Activated T-helper 17 cell treated with anti-CD3 and anti-CD28 coated beads, Interleukin-2, amount 50 U/mL, for 72 hours (primary cell): ENCODE measurements around the gene ADCYAP1. TPM values are rescaled to one million over a fixed set of nuclear protein-coding genes. Genes with fewer than 3 reads are reported as not detected.

Experiments
- ATAC-seq: fragments of 150-1000 bp; cut with Tn5 transposase; replicated peaks from 2 replicates; pipeline ENCODE4 v1.10.0; 2021; ENCODE audit warnings: mild to moderate bottlenecking, moderate library complexity
- H3K27ac Mint-ChIP-seq: one replicate; pipeline ENCODE4 v1.8.0; 2022; ENCODE audit warnings: mixed read lengths
- H3K27me3 Mint-ChIP-seq: one replicate; pipeline ENCODE4 v1.8.0; 2022; ENCODE audit warnings: mixed read lengths
- H3K36me3 Mint-ChIP-seq: one replicate; pipeline ENCODE4 v1.8.0; 2022; ENCODE audit warnings: low read depth, mild to moderate bottlenecking, mixed read lengths
- H3K4me1 Mint-ChIP-seq: one replicate; pipeline ENCODE4 v1.8.0; 2022; ENCODE audit warnings: mixed read lengths
- H3K4me3 Mint-ChIP-seq: one replicate; pipeline ENCODE4 v1.8.0; 2022; ENCODE audit warnings: mild to moderate bottlenecking, mixed read lengths
- H3K9me3 Mint-ChIP-seq: one replicate; pipeline ENCODE4 v1.8.0; 2022; ENCODE audit warnings: mixed read lengths
- total RNA-seq, 2 donors: library from RNA; stranded (reverse); gene quantifications; one replicate each; pipeline ENCODE4 v1.2.3, GENCODE V29; 2022

ADCYAP1 gene
- total RNA-seq, 2 donors from 2014 or later: not detected

GRCh38 chr18:933082-933481 is 28.4 kb downstream of the ADCYAP1 start:
- H3K27ac Mint-ChIP-seq: no peak overlapping the region
- H3K27me3 Mint-ChIP-seq: peaks cover 21% of the 10 kb centered on the region
- H3K9me3 Mint-ChIP-seq: no peaks in the 10 kb centered on the region
- no peak overlapping the region for H3K4me3 Mint-ChIP-seq
- H3K4me1 Mint-ChIP-seq: no peaks in the 10 kb centered on the region
- no peaks in the 10 kb centered on the region for H3K36me3 Mint-ChIP-seq
- no peak for ATAC-seq

GRCh38 chr18:934518-935133 is 30.0 kb downstream of the ADCYAP1 start:
- H3K4me3 Mint-ChIP-seq: no peak overlapping the region
- peaks cover 18% of the 10 kb centered on the region for H3K27me3 Mint-ChIP-seq
- H3K36me3 Mint-ChIP-seq: no peaks in the 10 kb centered on the region

GRCh38 chr18:936941-937340 is 32.3 kb downstream of the ADCYAP1 start:
- Mint-ChIP-seq H3K36me3 (no peaks in the 10 kb centered on the region), H3K27me3 (peaks cover 23% of the 10 kb centered on the region), H3K9me3 (no peaks in the 10 kb centered on the region), H3K4me3 (no peak overlapping the region), H3K27ac (no peak overlapping the region), H3K4me1 (no peaks in the 10 kb centered on the region)
- no peak for ATAC-seq

More at GRCh38 chr18:934518-935133, 30.0 kb downstream of the ADCYAP1 start:
- no peak overlapping the region for H3K27ac Mint-ChIP-seq
- no peak for ATAC-seq
- H3K4me1 Mint-ChIP-seq: no peaks in the 10 kb centered on the region
- H3K9me3 Mint-ChIP-seq: no peaks in the 10 kb centered on the region

GRCh38 chr18:939166-939565 is 34.5 kb downstream of the ADCYAP1 start:
- ATAC-seq: no peak
- Mint-ChIP-seq H3K9me3 (no peaks in the 10 kb centered on the region), H3K27ac (no peak overlapping the region), H3K36me3 (no peaks in the 10 kb centered on the region), H3K4me3 (no peak overlapping the region), H3K4me1 (no peaks in the 10 kb centered on the region), H3K27me3 (peaks cover 20% of the 10 kb centered on the region)

GRCh38 chr18:939958-940357 is 35.3 kb downstream of the ADCYAP1 start:
- Mint-ChIP-seq H3K27ac (no peak overlapping the region), H3K36me3 (no peaks in the 10 kb centered on the region), H3K4me1 (no peaks in the 10 kb centered on the region), H3K4me3 (no peak overlapping the region), H3K9me3 (no peaks in the 10 kb centered on the region), H3K27me3 (peaks cover 16% of the 10 kb centered on the region)
- ATAC-seq: no peak

- Mint-ChIP-seq H3K9me3 (no peaks in the 10 kb centered on the region), H3K4me3 (no peak overlapping the region), H3K4me1 (no peaks in the 10 kb centered on the region), H3K27ac (no peak overlapping the region), H3K36me3 (no peaks in the 10 kb centered on the region), H3K27me3 (peaks cover 16% of the 10 kb centered on the region)
- no peak for ATAC-seq
These were observed 36.7 kb downstream of the ADCYAP1 start for GRCh38 chr18:941331-941730.

- peaks cover 15% of the 10 kb centered on the region for H3K27me3 Mint-ChIP-seq
- no peak for ATAC-seq
These were observed 39.8 kb downstream of the ADCYAP1 start for GRCh38 chr18:944440-944839.

GRCh38 chr18:949724-950631 is 45.3 kb downstream of the ADCYAP1 start:
- H3K9me3 Mint-ChIP-seq: no peaks in the 10 kb centered on the region
- no peaks in the 10 kb centered on the region for H3K36me3 Mint-ChIP-seq
- no peaks in the 10 kb centered on the region for H3K4me1 Mint-ChIP-seq
- peaks cover 3% of the 10 kb centered on the region for H3K27me3 Mint-ChIP-seq
- no peak for ATAC-seq
- H3K4me3 Mint-ChIP-seq: no peak overlapping the region
- H3K27ac Mint-ChIP-seq: no peak overlapping the region

More at GRCh38 chr18:944440-944839, 39.8 kb downstream of the ADCYAP1 start:
- Mint-ChIP-seq H3K9me3 (no peaks in the 10 kb centered on the region), H3K4me1 (no peaks in the 10 kb centered on the region), H3K4me3 (no peak overlapping the region), H3K36me3 (no peaks in the 10 kb centered on the region), H3K27ac (no peak overlapping the region)

GRCh38 chr18:950882-951495 is 46.3 kb downstream of the ADCYAP1 start:
- H3K4me3 Mint-ChIP-seq: no peak overlapping the region
- H3K27ac Mint-ChIP-seq: no peak overlapping the region
- H3K9me3 Mint-ChIP-seq: no peaks in the 10 kb centered on the region
- ATAC-seq: no peak
- no peaks in the 10 kb centered on the region for H3K36me3 Mint-ChIP-seq
- H3K4me1 Mint-ChIP-seq: no peaks in the 10 kb centered on the region
- H3K27me3 Mint-ChIP-seq: peaks cover 3% of the 10 kb centered on the region

- no peaks in the 10 kb centered on the region for H3K4me1 Mint-ChIP-seq
- ATAC-seq: no peak
- H3K27me3 Mint-ChIP-seq: peaks cover 13% of the 10 kb centered on the region
- H3K4me3 Mint-ChIP-seq: no peak overlapping the region
- no peaks in the 10 kb centered on the region for H3K9me3 Mint-ChIP-seq
- H3K27ac Mint-ChIP-seq: no peak overlapping the region
- no peaks in the 10 kb centered on the region for H3K36me3 Mint-ChIP-seq
These were observed 50.9 kb downstream of the ADCYAP1 start for GRCh38 chr18:955384-956066.

GRCh38 chr18:957829-958228 is 53.2 kb downstream of the ADCYAP1 start:
- Mint-ChIP-seq H3K27ac (no peak overlapping the region), H3K27me3 (peaks cover 17% of the 10 kb centered on the region), H3K36me3 (no peaks in the 10 kb centered on the region), H3K4me1 (no peaks in the 10 kb centered on the region), H3K4me3 (no peak overlapping the region), H3K9me3 (no peaks in the 10 kb centered on the region)
- no peak for ATAC-seq

- Mint-ChIP-seq H3K9me3 (no peaks in the 10 kb centered on the region), H3K27me3 (peaks cover 26% of the 10 kb centered on the region), H3K4me1 (no peaks in the 10 kb centered on the region), H3K36me3 (no peaks in the 10 kb centered on the region), H3K27ac (no peak overlapping the region), H3K4me3 (no peak overlapping the region)
- no peak for ATAC-seq
These were observed 55.2 kb downstream of the ADCYAP1 start for GRCh38 chr18:959854-960253.
